Neural progenitor cell (in vitro differentiated cells): ENCODE data around the gene PRAMEF5.
"Not testable (repeated sequence)": the region's sequence is repeated elsewhere in the genome, so short reads cannot be mapped to it uniquely, and the experiment has no call there.

Experiments used
- CTCF ChIP-seq: fragments of 200-600 bp; sonication (generic); IDR thresholded peaks from 2 replicates; pipeline ENCODE4 v1.5.1; 2017; ENCODE audit warnings: antibody characterized with exemption, mild to moderate bottlenecking
- EZH2 ChIP-seq: fragments of 200-600 bp; sonication (generic); IDR thresholded peaks from 2 replicates; pipeline ENCODE4 v1.6.1; 2017; ENCODE audit warnings: antibody characterized with exemption, mild to moderate bottlenecking, moderate library complexity
- EZH2phosphoT487 ChIP-seq: fragments of 200-600 bp; sonication (generic); IDR thresholded peaks from 2 replicates; pipeline ENCODE4 v1.6.1; 2017; ENCODE audit warnings: antibody characterized with exemption

- not testable (repeated sequence) for TF ChIP-seq EZH2phosphoT487, CTCF, EZH2
Measured at GRCh38 chr1:13247122-13247521, 6.9 kb upstream of the PRAMEF5 start.
